ENCODE measurements around the gene TEX261. TPM values are rescaled to one million over a fixed set of nuclear protein-coding genes. Genes with fewer than 3 reads are reported as not detected.

The TEX261 gene
- total RNA-seq, 4 donors from 2014 or later, result 13.2 to 35.1 (median 30.3) TPM

- DNase-seq, result no peak
- Histone ChIP-seq H3K9me3 (no peaks in the 10 kb centered on the region), H3K4me3 (no peak overlapping the region), H3K27me3 (no peaks in the 10 kb centered on the region), H3K27ac (no peak overlapping the region), H3K36me3 (peaks cover 0 to 58% (median 0%) of the 10 kb centered on the region in 3 donors), H3K4me1 (peaks cover 4 to 21% (median 10%) of the 10 kb centered on the region in 4 donors)
- TF ChIP-seq, protein P1, sequence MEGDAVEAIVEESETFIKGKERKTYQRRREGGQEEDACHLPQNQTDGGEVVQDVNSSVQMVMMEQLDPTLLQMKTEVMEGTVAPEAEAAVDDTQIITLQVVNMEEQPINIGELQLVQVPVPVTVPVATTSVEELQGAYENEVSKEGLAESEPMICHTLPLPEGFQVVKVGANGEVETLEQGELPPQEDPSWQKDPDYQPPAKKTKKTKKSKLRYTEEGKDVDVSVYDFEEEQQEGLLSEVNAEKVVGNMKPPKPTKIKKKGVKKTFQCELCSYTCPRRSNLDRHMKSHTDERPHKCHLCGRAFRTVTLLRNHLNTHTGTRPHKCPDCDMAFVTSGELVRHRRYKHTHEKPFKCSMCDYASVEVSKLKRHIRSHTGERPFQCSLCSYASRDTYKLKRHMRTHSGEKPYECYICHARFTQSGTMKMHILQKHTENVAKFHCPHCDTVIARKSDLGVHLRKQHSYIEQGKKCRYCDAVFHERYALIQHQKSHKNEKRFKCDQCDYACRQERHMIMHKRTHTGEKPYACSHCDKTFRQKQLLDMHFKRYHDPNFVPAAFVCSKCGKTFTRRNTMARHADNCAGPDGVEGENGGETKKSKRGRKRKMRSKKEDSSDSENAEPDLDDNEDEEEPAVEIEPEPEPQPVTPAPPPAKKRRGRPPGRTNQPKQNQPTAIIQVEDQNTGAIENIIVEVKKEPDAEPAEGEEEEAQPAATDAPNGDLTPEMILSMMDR (IDR thresholded peaks at IDR 0.05), result no peak
- TF ChIP-seq POLR2A (IDR thresholded peaks at IDR 0.05), result no peak
Observed at GRCh38 chr2:70988726-70989648, 5.7 kb downstream of the TEX261 start.

DNA sequence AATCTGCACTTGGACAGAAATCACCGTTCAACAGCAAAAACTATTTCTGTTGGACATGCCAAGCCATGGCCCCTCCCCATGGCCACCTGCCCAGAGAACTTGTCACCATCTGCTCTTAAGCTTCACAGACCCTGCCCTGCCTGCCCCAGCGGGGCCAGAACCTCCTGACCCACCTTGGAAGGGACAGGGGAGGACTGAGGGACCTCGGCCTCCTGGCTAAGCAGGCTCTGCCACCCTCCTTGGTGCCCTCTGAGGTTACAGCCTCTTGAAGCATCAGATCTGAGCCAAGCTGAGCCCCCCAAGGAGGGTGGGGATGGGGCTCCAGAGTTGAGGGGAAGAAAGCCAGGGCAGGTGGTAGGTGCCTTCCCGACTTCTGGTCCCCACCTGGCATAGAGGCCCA lies 6.5 kb downstream of the TEX261 start:
- DNase-seq, result peak in 1 of 3 donors; percentile 1
- H3K27ac ChIP-seq, result no peak overlapping the region

GRCh38 chr2:70987386-70987785 lies 7.3 kb downstream of the TEX261 start:
- TF ChIP-seq, protein P1 (IDR thresholded peaks at IDR 0.05), result no peak
- TF ChIP-seq POLR2A (IDR thresholded peaks at IDR 0.05), result no peak
- H3K36me3 ChIP-seq, result peaks cover 0 to 58% (median 0%) of the 10 kb centered on the region in 3 donors
- no peak overlapping the region for H3K4me3 ChIP-seq
- peak in 1 of 3 donors; percentile 4 for DNase-seq
- H3K9me3 ChIP-seq, result no peaks in the 10 kb centered on the region
- H3K4me1 ChIP-seq, result peaks cover 0 to 8% (median 5%) of the 10 kb centered on the region in 4 donors
- no peak overlapping the region for H3K27ac ChIP-seq
- no peaks in the 10 kb centered on the region for H3K27me3 ChIP-seq

More for the DNA sequence above, 6.5 kb downstream of the TEX261 start:
- Histone ChIP-seq H3K9me3 (no peaks in the 10 kb centered on the region), H3K27me3 (no peaks in the 10 kb centered on the region), H3K4me3 (no peak overlapping the region), H3K36me3 (peaks cover 0 to 58% (median 0%) of the 10 kb centered on the region in 3 donors), H3K4me1 (peaks cover 0 to 14% (median 5%) of the 10 kb centered on the region in 4 donors)
- TF ChIP-seq POLR2A (IDR thresholded peaks at IDR 0.05), result no peak
- TF ChIP-seq, protein P1 (IDR thresholded peaks at IDR 0.05), result no peak

GRCh38 chr2:70986499-70987189 lies 8.0 kb downstream of the TEX261 start:
- Histone ChIP-seq H3K9me3 (no peaks in the 10 kb centered on the region), H3K4me1 (peaks cover 0 to 8% (median 5%) of the 10 kb centered on the region in 4 donors), H3K27me3 (no peaks in the 10 kb centered on the region), H3K4me3 (no peak overlapping the region), H3K27ac (no peak overlapping the region), H3K36me3 (peaks cover 0 to 52% (median 0%) of the 10 kb centered on the region in 3 donors)
- DNase-seq, result no peak
- TF ChIP-seq, protein P1 (IDR thresholded peaks at IDR 0.05), result no peak
- no peak for TF ChIP-seq POLR2A (IDR thresholded peaks at IDR 0.05)

DNA sequence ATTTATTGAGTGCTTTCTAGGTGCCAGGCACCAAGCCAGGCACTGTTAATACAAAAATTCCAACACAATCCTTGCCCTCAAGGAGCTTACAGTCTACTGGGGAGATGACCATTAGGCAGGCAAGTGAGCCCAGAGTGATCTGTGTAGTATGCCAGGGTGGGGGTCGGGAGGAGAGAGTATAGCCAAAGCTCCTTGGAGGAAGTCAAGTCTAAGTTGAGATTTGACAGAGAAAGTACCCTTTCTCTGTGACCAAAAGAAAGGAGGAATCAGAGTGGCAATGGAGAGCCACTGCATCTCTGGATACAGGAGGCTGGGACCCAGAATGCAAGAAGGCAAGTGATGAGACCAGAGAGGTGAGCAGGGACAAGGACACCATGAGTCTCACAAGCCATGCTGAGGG lies 8.7 kb downstream of the TEX261 start:
- no peak overlapping the region for H3K27ac ChIP-seq
- no peak for TF ChIP-seq POLR2A (IDR thresholded peaks at IDR 0.05)
- TF ChIP-seq, protein P1 (IDR thresholded peaks at IDR 0.05), result no peak
- peaks cover 0 to 8% (median 5%) of the 10 kb centered on the region in 4 donors for H3K4me1 ChIP-seq
- H3K36me3 ChIP-seq, result peaks cover 0 to 45% (median 0%) of the 10 kb centered on the region in 3 donors
- H3K4me3 ChIP-seq, result no peak overlapping the region
- H3K27me3 ChIP-seq, result no peaks in the 10 kb centered on the region
- DNase-seq, result no peak
- no peaks in the 10 kb centered on the region for H3K9me3 ChIP-seq

Data from Peyer's patch (tissue), 4 donors.